Cardiac fibroblast (primary cell): ENCODE data around the gene SLC25A21.

Experiments used
- DNase-seq, 2 donors: peaks; one replicate each; pipeline versions ENCODE4 v3.0.0 to v3.0.0-alpha.2; 2010; ENCODE audit warnings: low read depth in 2 of 2
- H3K4me3 ChIP-seq, 2 donors: replicated peaks in 1 of 2; 1 replicate in 1 of 2; 2 replicates in 1 of 2; pipeline ENCODE4 v1.5.1; 2011; ENCODE audit warnings: low read depth in 2 of 2, low read length in 2 of 2, mild to moderate bottlenecking in 2 of 2, moderate library complexity in 1 of 2
- CTCF ChIP-seq: IDR thresholded peaks from one replicate; pipeline ENCODE4 v1.5.1; 2011; ENCODE audit warnings: low read depth, mild to moderate bottlenecking, low read length, inconsistent platforms

SLC25A21 gene

DNA sequence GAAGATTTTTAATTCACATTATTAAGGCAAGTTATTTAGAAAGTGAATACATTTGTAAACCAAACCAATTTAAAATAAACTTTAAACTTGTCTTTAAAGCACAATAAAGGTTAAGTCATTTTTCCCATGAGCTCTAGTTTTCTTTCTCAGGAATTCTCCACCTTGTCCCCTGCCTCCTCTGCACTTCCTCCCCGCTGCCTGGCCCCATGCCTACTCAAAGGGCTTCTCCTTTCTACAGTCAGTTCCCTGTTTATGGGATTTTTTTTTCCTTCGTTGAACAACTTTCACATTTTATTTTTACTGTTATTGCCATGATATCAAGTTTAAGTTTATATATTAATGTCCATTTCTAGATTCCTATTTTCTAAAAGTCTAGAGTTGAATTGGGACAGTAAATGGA, 223.0 kb downstream of the SLC25A21 start:
- DNase-seq = no peak
- no peak overlapping the region for H3K4me3 ChIP-seq
- TF ChIP-seq CTCF = no peak

DNA sequence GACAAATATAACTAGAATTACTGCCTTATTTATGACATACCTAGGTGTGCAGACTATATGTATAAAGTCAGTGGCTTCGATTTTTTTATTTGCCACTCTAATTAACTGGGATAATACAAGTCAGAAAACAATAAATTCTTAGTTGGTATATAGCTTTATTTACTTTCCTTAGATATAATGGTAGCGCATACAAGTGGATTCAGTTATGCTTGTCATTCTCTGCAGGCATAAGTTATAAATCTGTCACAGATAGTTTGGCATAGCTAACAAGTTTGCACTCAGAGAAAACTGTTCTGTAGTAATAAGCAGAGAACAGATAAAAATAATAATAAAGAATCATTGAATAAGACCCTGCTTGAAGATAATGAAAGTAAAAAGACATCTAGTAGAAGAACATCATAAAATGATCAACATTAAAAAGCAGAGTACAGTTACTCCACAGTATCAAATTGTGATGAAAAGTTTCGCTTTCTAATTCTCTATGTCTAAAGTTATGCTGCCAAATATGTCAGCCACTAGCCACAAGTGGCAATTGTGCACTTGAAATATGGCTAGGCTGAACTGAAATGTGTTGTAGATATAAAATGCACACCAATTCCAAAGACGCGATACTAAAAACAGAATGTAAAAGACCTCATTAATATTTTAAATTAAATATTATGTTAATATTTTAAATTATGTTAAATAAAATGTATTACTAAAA, 224.1 kb downstream of the SLC25A21 start:
- H3K4me3 ChIP-seq = no peak overlapping the region
- no peak for DNase-seq
- no peak for TF ChIP-seq CTCF

DNA sequence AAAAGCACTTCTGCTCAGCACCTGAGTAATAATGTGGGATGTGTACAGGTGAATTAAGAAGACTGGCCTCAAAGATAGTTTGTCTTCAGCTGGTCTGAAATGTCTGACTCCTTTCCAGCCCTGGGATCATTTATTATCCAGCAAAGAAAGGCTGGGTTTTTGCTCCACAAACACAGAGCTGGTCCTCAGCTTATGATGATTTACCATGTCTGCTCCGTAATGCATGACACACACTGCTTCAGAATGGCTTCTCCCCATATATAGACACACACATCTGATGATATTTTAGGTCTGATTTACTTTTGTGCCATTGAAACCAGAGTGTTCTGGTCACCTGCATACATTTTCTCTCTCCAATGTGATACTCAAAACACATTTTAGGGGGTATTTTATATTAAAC, 225.0 kb downstream of the SLC25A21 start:
- no peak for TF ChIP-seq CTCF
- no peak overlapping the region for H3K4me3 ChIP-seq
- DNase-seq = no peak

- no peak overlapping the region for H3K4me3 ChIP-seq
- no peak for TF ChIP-seq CTCF
- no peak for DNase-seq
Measured at GRCh38 chr14:36946872-36947271, 225.5 kb downstream of the SLC25A21 start.

DNA sequence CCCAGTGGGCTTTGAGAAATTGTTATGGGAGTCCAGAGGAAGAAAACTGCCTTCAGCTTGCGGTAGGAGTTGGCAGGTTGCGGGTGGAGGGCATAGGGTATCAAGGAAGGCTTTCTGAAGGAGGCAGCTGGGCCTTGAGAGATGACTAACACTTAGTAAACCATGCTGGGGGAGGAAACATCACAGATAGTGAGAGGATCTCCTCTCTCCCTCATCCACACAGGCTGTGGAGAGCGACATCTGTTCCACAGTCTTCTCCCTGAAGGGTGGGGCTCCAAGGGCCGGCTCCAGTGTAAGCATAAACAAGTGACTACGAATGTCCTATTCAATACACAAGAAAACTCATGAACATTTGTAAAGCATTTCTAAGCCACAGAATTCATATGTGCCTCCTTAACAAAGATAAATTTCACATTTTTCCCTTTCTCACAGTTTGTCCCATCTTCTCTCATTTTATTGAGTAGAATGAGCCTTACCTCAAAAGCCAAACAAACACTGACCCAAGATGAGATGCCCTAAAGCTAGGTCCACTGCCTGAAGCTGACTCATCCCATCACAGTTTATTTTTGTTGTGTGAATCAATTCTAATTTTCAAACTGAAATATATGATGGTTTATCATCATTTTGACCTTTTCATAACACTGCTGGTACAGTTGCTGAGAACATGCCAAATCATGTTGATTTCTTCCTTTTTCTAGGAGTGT, 227.9 kb downstream of the SLC25A21 start:
- peak in 1 of 2 donors; percentile 71 for DNase-seq
- no peak overlapping the region for H3K4me3 ChIP-seq
- TF ChIP-seq CTCF = no peak

GRCh38 chr14:36942522-36943245, 229.7 kb downstream of the SLC25A21 start:
- TF ChIP-seq CTCF = no peak
- no peak overlapping the region for H3K4me3 ChIP-seq
- DNase-seq = peak in 1 of 2 donors; percentile 64
